Astrocyte (in vitro differentiated cells and primary cell): ENCODE measurements around the gene SYDE2. TPM values are rescaled to one million over a fixed set of nuclear protein-coding genes. Genes with fewer than 3 reads are reported as not detected.

Experiments used
- DNase-seq: peaks from one replicate; pipeline ENCODE4 v3.0.0-alpha.2; 2010; ENCODE audit warnings: low read depth
- FAIRE-seq: peaks from 2 replicates; lab custom pipeline; 2011; peaks lifted over from hg19 to GRCh38; lab: Jason Lieb, UNC
- H2AFZ ChIP-seq: 2 replicates; pipeline ENCODE4 v1.6.0; 2012; ENCODE audit warnings: low read depth, low read length, inconsistent platforms
- H3K27ac ChIP-seq: 2 replicates; pipeline ENCODE4 v1.5.1; 2011; ENCODE audit warnings: low read depth, low read length, inconsistent platforms
- H3K27me3 ChIP-seq: 2 replicates; pipeline ENCODE4 v1.6.0; 2011; ENCODE audit warnings: low read length, inconsistent platforms; ENCODE audit not compliant: insufficient read depth
- H3K36me3 ChIP-seq: 2 replicates; pipeline ENCODE4 v1.5.1; 2011; ENCODE audit warnings: low read length, inconsistent platforms; ENCODE audit not compliant: insufficient read depth
- H3K4me1 ChIP-seq: 2 replicates; pipeline ENCODE4 v1.5.1; 2011; ENCODE audit warnings: low read length, inconsistent platforms; ENCODE audit not compliant: insufficient read depth
- H3K4me2 ChIP-seq: 2 replicates; pipeline ENCODE4 v1.6.0; 2012; ENCODE audit warnings: low read length, inconsistent platforms
- H3K4me3 ChIP-seq: 2 replicates; pipeline ENCODE4 v1.5.1; 2011; ENCODE audit warnings: low read depth, mild to moderate bottlenecking, low read length, inconsistent platforms; ENCODE audit not compliant: insufficient read depth
- H3K79me2 ChIP-seq: 2 replicates; pipeline ENCODE4 v1.6.0; 2012; ENCODE audit warnings: mild to moderate bottlenecking, low read length, inconsistent platforms; ENCODE audit not compliant: insufficient read depth
- H3K9ac ChIP-seq: 2 replicates; pipeline ENCODE4 v1.6.0; 2012; ENCODE audit warnings: mild to moderate bottlenecking, low read length, inconsistent platforms
- H3K9me3 ChIP-seq: 2 replicates; pipeline ENCODE4 v1.5.1; 2012; ENCODE audit warnings: low read depth, mild to moderate bottlenecking, low read length, inconsistent platforms; ENCODE audit not compliant: insufficient read depth
- H4K20me1 ChIP-seq: 2 replicates; pipeline ENCODE4 v1.6.0; 2012; ENCODE audit warnings: low read length, inconsistent platforms; ENCODE audit not compliant: insufficient read depth
- H3K27ac Mint-ChIP-seq: one replicate; pipeline ENCODE4 v1.8.0; 2021; ENCODE audit warnings: mild to moderate bottlenecking, mixed read lengths; ENCODE audit not compliant: unreplicated experiment
- H3K27me3 Mint-ChIP-seq: one replicate; pipeline ENCODE4 v1.8.0; 2021; ENCODE audit warnings: low read depth, mixed read lengths; ENCODE audit not compliant: unreplicated experiment
- H3K36me3 Mint-ChIP-seq: one replicate; pipeline ENCODE4 v1.8.0; 2021; ENCODE audit warnings: low read depth, mixed read lengths; ENCODE audit not compliant: unreplicated experiment
- H3K4me1 Mint-ChIP-seq: one replicate; pipeline ENCODE4 v1.8.0; 2021; ENCODE audit warnings: low read depth, mixed read lengths; ENCODE audit not compliant: unreplicated experiment
- H3K4me3 Mint-ChIP-seq: one replicate; pipeline ENCODE4 v1.8.0; 2021; ENCODE audit warnings: mild to moderate bottlenecking, moderate library complexity, mixed read lengths; ENCODE audit not compliant: unreplicated experiment
- H3K9me3 Mint-ChIP-seq: one replicate; pipeline ENCODE4 v1.8.0; 2021; ENCODE audit warnings: mild to moderate bottlenecking, mixed read lengths; ENCODE audit not compliant: unreplicated experiment
- EZH2 ChIP-seq: IDR thresholded peaks from 2 replicates; pipeline ENCODE4 v1.6.1; 2012; ENCODE audit warnings: mild to moderate bottlenecking, low read length, inconsistent platforms; ENCODE audit not compliant: insufficient read depth
- microRNA-seq: library from miRNA; unstranded; fragments of <30 nt; microRNA quantifications from one replicate; pipeline ENCODE4 v1.2.0, GENCODE V29; 2020
- total RNA-seq: library from RNA; stranded (reverse); gene quantifications from 2 replicates; pipeline ENCODE4 v1.2.1, GENCODE V29; 2021
- TF ChIP-seq, protein P1 (sequence below): IDR thresholded peaks from 2 replicates; pipeline ENCODE4 v1.5.1; 2011; ENCODE audit warnings: low read depth, mild to moderate bottlenecking, inconsistent platforms, low read length, moderate library complexity; ENCODE audit not compliant: insufficient read depth

SYDE2 gene
- total RNA-seq, 1 donor from 2014 or later = 9.9 TPM

DNA sequence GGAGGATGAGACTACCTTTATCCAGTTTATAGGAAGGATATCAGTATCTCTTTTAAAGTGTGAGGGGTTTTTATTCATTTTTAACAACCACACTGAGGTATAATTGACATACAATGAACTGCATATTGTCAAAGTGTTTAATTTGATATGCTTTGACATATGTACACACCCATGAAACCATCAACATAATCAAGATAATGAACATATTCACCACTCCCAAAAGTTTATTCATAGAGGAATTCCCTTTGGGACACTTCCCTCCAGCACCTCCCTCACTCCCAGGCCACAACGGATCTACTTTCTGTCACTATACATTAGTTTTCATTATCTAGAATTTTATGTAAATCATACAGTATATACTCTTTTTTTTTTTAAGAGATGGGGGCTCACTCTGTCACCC, 89.1 kb downstream of the SYDE2 start:
- no peaks in the 10 kb centered on the region for H3K79me2 ChIP-seq
- no peaks in the 10 kb centered on the region for H3K36me3 ChIP-seq
- Mint-ChIP-seq H3K27me3 (no peaks in the 10 kb centered on the region), H3K4me1 (no peaks in the 10 kb centered on the region), H3K27ac (no peak overlapping the region), H3K9me3 (no peaks in the 10 kb centered on the region), H3K4me3 (no peak overlapping the region), H3K36me3 (no peaks in the 10 kb centered on the region)
- no peak overlapping the region for H3K4me2 ChIP-seq
- H2AFZ ChIP-seq = no peak overlapping the region
- H3K4me1 ChIP-seq = no peaks in the 10 kb centered on the region
- FAIRE-seq (no peak), DNase-seq (no peak)
- H3K27ac ChIP-seq = no peak overlapping the region
- no peak overlapping the region for H3K9ac ChIP-seq
- H4K20me1 ChIP-seq = no peaks in the 10 kb centered on the region
- H3K4me3 ChIP-seq = no peak overlapping the region
- TF ChIP-seq, protein P1, sequence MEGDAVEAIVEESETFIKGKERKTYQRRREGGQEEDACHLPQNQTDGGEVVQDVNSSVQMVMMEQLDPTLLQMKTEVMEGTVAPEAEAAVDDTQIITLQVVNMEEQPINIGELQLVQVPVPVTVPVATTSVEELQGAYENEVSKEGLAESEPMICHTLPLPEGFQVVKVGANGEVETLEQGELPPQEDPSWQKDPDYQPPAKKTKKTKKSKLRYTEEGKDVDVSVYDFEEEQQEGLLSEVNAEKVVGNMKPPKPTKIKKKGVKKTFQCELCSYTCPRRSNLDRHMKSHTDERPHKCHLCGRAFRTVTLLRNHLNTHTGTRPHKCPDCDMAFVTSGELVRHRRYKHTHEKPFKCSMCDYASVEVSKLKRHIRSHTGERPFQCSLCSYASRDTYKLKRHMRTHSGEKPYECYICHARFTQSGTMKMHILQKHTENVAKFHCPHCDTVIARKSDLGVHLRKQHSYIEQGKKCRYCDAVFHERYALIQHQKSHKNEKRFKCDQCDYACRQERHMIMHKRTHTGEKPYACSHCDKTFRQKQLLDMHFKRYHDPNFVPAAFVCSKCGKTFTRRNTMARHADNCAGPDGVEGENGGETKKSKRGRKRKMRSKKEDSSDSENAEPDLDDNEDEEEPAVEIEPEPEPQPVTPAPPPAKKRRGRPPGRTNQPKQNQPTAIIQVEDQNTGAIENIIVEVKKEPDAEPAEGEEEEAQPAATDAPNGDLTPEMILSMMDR = no peak
- no peak for TF ChIP-seq EZH2
- no peaks in the 10 kb centered on the region for H3K27me3 ChIP-seq
- H3K9me3 ChIP-seq = no peaks in the 10 kb centered on the region

DNA sequence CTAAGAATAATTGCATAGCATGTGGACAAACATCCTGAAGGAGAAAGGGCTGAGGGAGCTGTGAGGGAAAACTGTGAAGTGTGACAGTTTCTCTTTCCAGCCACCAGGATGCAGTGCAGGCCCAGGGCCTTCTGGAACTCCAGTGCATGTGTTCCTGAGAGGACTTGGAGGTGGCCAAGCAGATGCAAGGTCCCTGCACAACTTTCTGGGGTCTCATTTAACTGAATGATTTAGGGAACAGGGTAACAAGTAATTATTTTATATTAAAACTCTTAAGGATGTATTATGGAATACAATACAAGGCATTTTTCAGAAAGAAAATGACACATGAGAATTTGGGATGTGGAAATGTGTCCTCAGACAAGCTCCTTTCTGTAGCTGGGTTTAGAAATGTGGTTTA, 91.3 kb downstream of the SYDE2 start:
- Mint-ChIP-seq H3K27me3 (no peaks in the 10 kb centered on the region), H3K4me1 (no peaks in the 10 kb centered on the region), H3K9me3 (no peaks in the 10 kb centered on the region), H3K4me3 (no peak overlapping the region), H3K36me3 (no peaks in the 10 kb centered on the region), H3K27ac (no peak overlapping the region)
- Histone ChIP-seq H3K27me3 (no peaks in the 10 kb centered on the region), H4K20me1 (no peaks in the 10 kb centered on the region), H3K27ac (no peak overlapping the region), H2AFZ (no peak overlapping the region), H3K9me3 (no peaks in the 10 kb centered on the region), H3K36me3 (no peaks in the 10 kb centered on the region), H3K4me2 (no peak overlapping the region), H3K4me3 (no peak overlapping the region), H3K9ac (no peak overlapping the region), H3K79me2 (no peaks in the 10 kb centered on the region), H3K4me1 (no peaks in the 10 kb centered on the region)
- TF ChIP-seq, protein P1 = peak; percentile 66
- TF ChIP-seq EZH2 = no peak
- FAIRE-seq = peak; percentile 93
- DNase-seq = peak; percentile 46

Small RNA genes lying within 50 kb of the gene (microRNA-seq; reads per million reads assigned to microRNA genes)
- gene MIR4423 = 2.7 reads per million, percentile 3 among the genes with 10 or more reads in this experiment

Other genes starting within 250 kb of the SYDE2 start
- 1.4 and 1.6 TPM in 2 replicates for gene MCOLN2, start 203.9 kb downstream of the SYDE2 start, total RNA-seq
- 0.41 and 0.75 TPM in 2 replicates for gene MCOLN3, start 152.5 kb downstream of the SYDE2 start, total RNA-seq
- 42.4 and 44.5 TPM in 2 replicates for gene C1orf52, start 58.6 kb upstream of the SYDE2 start, total RNA-seq
- 36.4 and 38.4 TPM in 2 replicates for gene BCL10, start 75.6 kb upstream of the SYDE2 start, total RNA-seq